ENCODE data around the gene TIMM17A.

TIMM17A gene

GRCh38 chr1:201955009-201955728 is at the start of gene TIMM17A:
Gene TIMM17A (plus strand): TSS chr1:201955503. CDS start chr1:201955527, 24 bp downstream.
- Histone ChIP-seq H3K36me3 (ENCODE audit: insufficient read depth, low read depth, low read length) (peaks cover 30% of the 10 kb centered on the region), H3K4me1 (ENCODE audit: insufficient read depth, low read length) (no peaks in the 10 kb centered on the region), H3K27me3 (ENCODE audit: insufficient read depth, low read length) (no peaks in the 10 kb centered on the region), H3K27ac (ENCODE audit: low read length) (peak within 1 kb of the TSS; percentile 89), H3K9ac (ENCODE audit: low read depth, low read length) (peak within 1 kb of the TSS; percentile 94), H3K4me3 (ENCODE audit: low read length) (peak within 1 kb of the TSS; percentile 98), H3K9me3 (ENCODE audit: insufficient read depth, low read depth, low read length) (no peaks in the 10 kb centered on the region)

GRCh38 chr1:201906336-201906735 is 49.0 kb upstream of the TIMM17A start:
- Histone ChIP-seq H3K9me3 (ENCODE audit: insufficient read depth, low read depth, low read length) (no peaks in the 10 kb centered on the region), H3K4me1 (ENCODE audit: insufficient read depth, low read length) (no peaks in the 10 kb centered on the region; the same call in 1 of the 2 replicates), H3K9ac (ENCODE audit: low read depth, low read length) (no peak overlapping the region), H3K36me3 (ENCODE audit: insufficient read depth, low read depth, low read length) (no peaks in the 10 kb centered on the region), H3K4me3 (ENCODE audit: low read length) (no peak overlapping the region), H3K27me3 (ENCODE audit: insufficient read depth, low read length) (no peaks in the 10 kb centered on the region), H3K27ac (ENCODE audit: low read length) (no peak overlapping the region)

GRCh38 chr1:201907621-201908020 is 47.7 kb upstream of the TIMM17A start:
- H3K27ac ChIP-seq (ENCODE audit: low read length), result no peak overlapping the region
- no peaks in the 10 kb centered on the region for H3K36me3 ChIP-seq (ENCODE audit: insufficient read depth, low read depth, low read length)
- H3K27me3 ChIP-seq (ENCODE audit: insufficient read depth, low read length), result no peaks in the 10 kb centered on the region
- no peaks in the 10 kb centered on the region for H3K9me3 ChIP-seq (ENCODE audit: insufficient read depth, low read depth, low read length)
- no peak overlapping the region for H3K9ac ChIP-seq (ENCODE audit: low read depth, low read length)
- H3K4me3 ChIP-seq (ENCODE audit: low read length), result no peak overlapping the region
- peaks cover 8% of the 10 kb centered on the region; the same call in 1 of the 2 replicates for H3K4me1 ChIP-seq (ENCODE audit: insufficient read depth, low read length)

- Histone ChIP-seq H3K9ac (ENCODE audit: low read depth, low read length) (no peak overlapping the region), H3K4me3 (ENCODE audit: low read length) (no peak overlapping the region), H3K27me3 (ENCODE audit: insufficient read depth, low read length) (no peaks in the 10 kb centered on the region), H3K9me3 (ENCODE audit: insufficient read depth, low read depth, low read length) (no peaks in the 10 kb centered on the region), H3K27ac (ENCODE audit: low read length) (no peak overlapping the region), H3K36me3 (ENCODE audit: insufficient read depth, low read depth, low read length) (no peaks in the 10 kb centered on the region), H3K4me1 (ENCODE audit: insufficient read depth, low read length) (peaks cover 8% of the 10 kb centered on the region; the same call in 1 of the 2 replicates)
Observed at GRCh38 chr1:201911826-201912571, 43.3 kb upstream of the TIMM17A start.

GRCh38 chr1:201912832-201913231 is 42.5 kb upstream of the TIMM17A start:
- no peaks in the 10 kb centered on the region for H3K27me3 ChIP-seq (ENCODE audit: insufficient read depth, low read length)
- no peak overlapping the region for H3K4me3 ChIP-seq (ENCODE audit: low read length)
- H3K9me3 ChIP-seq (ENCODE audit: insufficient read depth, low read depth, low read length), result no peaks in the 10 kb centered on the region
- no peaks in the 10 kb centered on the region for H3K36me3 ChIP-seq (ENCODE audit: insufficient read depth, low read depth, low read length)
- no peak overlapping the region for H3K27ac ChIP-seq (ENCODE audit: low read length)
- peaks cover 8% of the 10 kb centered on the region; the same call in 1 of the 2 replicates for H3K4me1 ChIP-seq (ENCODE audit: insufficient read depth, low read length)
- H3K9ac ChIP-seq (ENCODE audit: low read depth, low read length), result no peak overlapping the region

- H3K9ac ChIP-seq (ENCODE audit: low read depth, low read length), result no peak overlapping the region
- H3K27me3 ChIP-seq (ENCODE audit: insufficient read depth, low read length), result no peaks in the 10 kb centered on the region
- H3K4me1 ChIP-seq (ENCODE audit: insufficient read depth, low read length), result peaks cover 8% of the 10 kb centered on the region; the same call in 1 of the 2 replicates
Observed at GRCh38 chr1:201914456-201915235, 40.7 kb upstream of the TIMM17A start.

GRCh38 chr1:201916649-201917249 is 38.6 kb upstream of the TIMM17A start:
- Histone ChIP-seq H3K27ac (ENCODE audit: low read length) (no peak overlapping the region), H3K9me3 (ENCODE audit: insufficient read depth, low read depth, low read length) (no peaks in the 10 kb centered on the region), H3K27me3 (ENCODE audit: insufficient read depth, low read length) (no peaks in the 10 kb centered on the region), H3K36me3 (ENCODE audit: insufficient read depth, low read depth, low read length) (no peaks in the 10 kb centered on the region), H3K4me3 (ENCODE audit: low read length) (no peak overlapping the region), H3K9ac (ENCODE audit: low read depth, low read length) (no peak overlapping the region), H3K4me1 (ENCODE audit: insufficient read depth, low read length) (peaks cover 6% of the 10 kb centered on the region; the same call in 1 of the 2 replicates)

More at GRCh38 chr1:201914456-201915235, 40.7 kb upstream of the TIMM17A start:
- no peak overlapping the region for H3K27ac ChIP-seq (ENCODE audit: low read length)
- no peak overlapping the region for H3K4me3 ChIP-seq (ENCODE audit: low read length)
- no peaks in the 10 kb centered on the region for H3K9me3 ChIP-seq (ENCODE audit: insufficient read depth, low read depth, low read length)
- no peaks in the 10 kb centered on the region for H3K36me3 ChIP-seq (ENCODE audit: insufficient read depth, low read depth, low read length)

GRCh38 chr1:201917362-201918033 is 37.8 kb upstream of the TIMM17A start:
- Histone ChIP-seq H3K36me3 (ENCODE audit: insufficient read depth, low read depth, low read length) (no peaks in the 10 kb centered on the region), H3K4me1 (ENCODE audit: insufficient read depth, low read length) (no peaks in the 10 kb centered on the region), H3K9ac (ENCODE audit: low read depth, low read length) (no peak overlapping the region), H3K27ac (ENCODE audit: low read length) (no peak overlapping the region), H3K4me3 (ENCODE audit: low read length) (no peak overlapping the region), H3K27me3 (ENCODE audit: insufficient read depth, low read length) (no peaks in the 10 kb centered on the region), H3K9me3 (ENCODE audit: insufficient read depth, low read depth, low read length) (no peaks in the 10 kb centered on the region)

- no peak overlapping the region for H3K4me3 ChIP-seq (ENCODE audit: low read length)
- H3K36me3 ChIP-seq (ENCODE audit: insufficient read depth, low read depth, low read length), result no peaks in the 10 kb centered on the region
- H3K9ac ChIP-seq (ENCODE audit: low read depth, low read length), result no peak overlapping the region
- H3K27ac ChIP-seq (ENCODE audit: low read length), result no peak overlapping the region
- H3K4me1 ChIP-seq (ENCODE audit: insufficient read depth, low read length), result no peaks in the 10 kb centered on the region
- H3K27me3 ChIP-seq (ENCODE audit: insufficient read depth, low read length), result no peaks in the 10 kb centered on the region
- H3K9me3 ChIP-seq (ENCODE audit: insufficient read depth, low read depth, low read length), result no peaks in the 10 kb centered on the region
Observed at GRCh38 chr1:201918343-201918742, 37.0 kb upstream of the TIMM17A start.

GRCh38 chr1:201921952-201922558 is 33.2 kb upstream of the TIMM17A start:
- Histone ChIP-seq H3K36me3 (ENCODE audit: insufficient read depth, low read depth, low read length) (no peaks in the 10 kb centered on the region), H3K4me1 (ENCODE audit: insufficient read depth, low read length) (no peaks in the 10 kb centered on the region), H3K27ac (ENCODE audit: low read length) (no peak overlapping the region), H3K4me3 (ENCODE audit: low read length) (no peak overlapping the region), H3K9ac (ENCODE audit: low read depth, low read length) (no peak overlapping the region), H3K9me3 (ENCODE audit: insufficient read depth, low read depth, low read length) (no peaks in the 10 kb centered on the region), H3K27me3 (ENCODE audit: insufficient read depth, low read length) (no peaks in the 10 kb centered on the region)

- Histone ChIP-seq H3K27me3 (ENCODE audit: insufficient read depth, low read length) (no peaks in the 10 kb centered on the region), H3K36me3 (ENCODE audit: insufficient read depth, low read depth, low read length) (no peaks in the 10 kb centered on the region), H3K4me1 (ENCODE audit: insufficient read depth, low read length) (no peaks in the 10 kb centered on the region), H3K4me3 (ENCODE audit: low read length) (no peak overlapping the region), H3K9me3 (ENCODE audit: insufficient read depth, low read depth, low read length) (no peaks in the 10 kb centered on the region), H3K27ac (ENCODE audit: low read length) (no peak overlapping the region), H3K9ac (ENCODE audit: low read depth, low read length) (no peak overlapping the region)
Observed at GRCh38 chr1:201925301-201925567, 30.1 kb upstream of the TIMM17A start.
